Measurements from ENCODE around the gene SORCS2.
A peak's percentile ranks its signal among the peaks of the same experiment; 100 is the strongest.

SORCS2 gene

GRCh38 chr4:7750972-7751371, 558.6 kb downstream of the SORCS2 start:
- no peak for DNase-seq (ENCODE audit: low read depth)

- no peak for DNase-seq (ENCODE audit: low read depth)
Measured at GRCh38 chr4:7752649-7753048, 560.3 kb downstream of the SORCS2 start.

- no peak for DNase-seq (ENCODE audit: low read depth)
Measured at GRCh38 chr4:7753271-7753670, 560.9 kb downstream of the SORCS2 start.

GRCh38 chr4:7753931-7754465, 561.7 kb downstream of the SORCS2 start:
- no peak for DNase-seq (ENCODE audit: low read depth)

- DNase-seq (ENCODE audit: low read depth) = no peak
Measured at GRCh38 chr4:7754565-7755262, 562.4 kb downstream of the SORCS2 start.

GRCh38 chr4:7755561-7755960, 563.2 kb downstream of the SORCS2 start:
- no peak for DNase-seq (ENCODE audit: low read depth)

GRCh38 chr4:7756071-7756470, 563.7 kb downstream of the SORCS2 start:
- no peak for DNase-seq (ENCODE audit: low read depth)

GRCh38 chr4:7756561-7757355, 564.4 kb downstream of the SORCS2 start:
- no peak for DNase-seq (ENCODE audit: low read depth)

GRCh38 chr4:7757501-7758471, 565.4 kb downstream of the SORCS2 start:
- no peak for DNase-seq (ENCODE audit: low read depth)

GRCh38 chr4:7758476-7758875, 566.1 kb downstream of the SORCS2 start:
- no peak for DNase-seq (ENCODE audit: low read depth)

- DNase-seq (ENCODE audit: low read depth) = peak; percentile 47
Measured at GRCh38 chr4:7759216-7759615, 566.9 kb downstream of the SORCS2 start.

- no peak for DNase-seq (ENCODE audit: low read depth)
Measured at GRCh38 chr4:7759635-7760034, 567.3 kb downstream of the SORCS2 start.

GRCh38 chr4:7760228-7760627, 567.9 kb downstream of the SORCS2 start:
- no peak for DNase-seq (ENCODE audit: low read depth)

GRCh38 chr4:7760706-7761105, 568.4 kb downstream of the SORCS2 start:
- DNase-seq (ENCODE audit: low read depth) = no peak

- no peak for DNase-seq (ENCODE audit: low read depth)
Measured at GRCh38 chr4:7761312-7761711, 569.0 kb downstream of the SORCS2 start.

GRCh38 chr4:7761720-7762119, 569.4 kb downstream of the SORCS2 start:
- peak; percentile 54 for DNase-seq (ENCODE audit: low read depth)

GRCh38 chr4:7762376-7763030, 570.2 kb downstream of the SORCS2 start:
- DNase-seq (ENCODE audit: low read depth) = no peak

- DNase-seq (ENCODE audit: low read depth) = no peak
Measured at GRCh38 chr4:7763106-7763505, 570.8 kb downstream of the SORCS2 start.

- DNase-seq (ENCODE audit: low read depth) = no peak
Measured at GRCh38 chr4:7763788-7764187, 571.5 kb downstream of the SORCS2 start.

GRCh38 chr4:7764466-7764865, 572.1 kb downstream of the SORCS2 start:
- no peak for DNase-seq (ENCODE audit: low read depth)

GRCh38 chr4:7765666-7766065, 573.3 kb downstream of the SORCS2 start:
- DNase-seq (ENCODE audit: low read depth) = no peak

GRCh38 chr4:7766086-7766485, 573.7 kb downstream of the SORCS2 start:
- DNase-seq (ENCODE audit: low read depth) = no peak
